Measurements from ENCODE around the gene HIPK3. TPM values are rescaled to one million over a fixed set of nuclear protein-coding genes. Genes with fewer than 3 reads are reported as not detected.

Gene HIPK3
- total and polyA plus RNA-seq, 9 of the 15 experiments (the other 6 are each of a cell fraction or from before 2014, with no cell fraction given) = 2.3 to 19.6 (median 7.5) TPM

GRCh38 chr11:33294797-33295196 is 37.6 kb downstream of the HIPK3 start (continued):
- TF ChIP-seq IRF9 (tag; IDR thresholded peaks at IDR 0.05) (peak; percentile 82), ZNF277 (CRISPR knock-in tag; IDR thresholded peaks at IDR 0.05; ENCODE audit: borderline replicate concordance) (no peak), PURB (CRISPR knock-in tag; IDR thresholded peaks at IDR 0.05; ENCODE audit: low read depth) (no peak), ETV1 (tag; conservative IDR thresholded peaks at IDR 0.05; ENCODE audit: low read depth) (0 out of 2 replicates have a peak, but pooled peaks have one; percentile 14), NR4A1 (CRISPR knock-in tag; IDR thresholded peaks at IDR 0.05) (no peak), NR4A1 (tag; IDR thresholded peaks at IDR 0.05) (peak; percentile 83; the same call in 1 of the 2 replicates), ZNF639 (CRISPR knock-in tag; conservative IDR thresholded peaks at IDR 0.05 in 1 of 2, IDR thresholded peaks at IDR 0.05 in 1 of 2) (peak in 1 of 2 experiments; percentile 56; a peak in 1 of 4 replicates), TEAD2 (tag; IDR thresholded peaks at IDR 0.05) (peak; percentile 58; the same call in 1 of the 2 replicates), MAFG (tag; conservative IDR thresholded peaks at IDR 0.05) (peak; percentile 26; the same call in 1 of the 2 replicates), ZBTB17 (CRISPR knock-in tag; IDR thresholded peaks at IDR 0.05) (0 out of 2 replicates have a peak, but pooled peaks have one; percentile 18), MYC (IDR thresholded peaks at IDR 0.05; ENCODE audit: low read depth, low read length) (no peak), MYC (CRISPR knock-in tag; IDR thresholded peaks at IDR 0.05; ENCODE audit: borderline replicate concordance, low read depth) (no peak), PTRF (tag; IDR thresholded peaks at IDR 0.05) (peak; percentile 84), KLF6 (CRISPR knock-in tag; IDR thresholded peaks at IDR 0.05; ENCODE audit: borderline replicate concordance) (peak; percentile 36; the same call in 1 of the 2 replicates), HDAC8 (tag; IDR thresholded peaks at IDR 0.05) (peak; percentile 75; the same call in 1 of the 2 replicates), ZNF740 (CRISPR knock-in tag; IDR thresholded peaks at IDR 0.05) (no peak), ZNF740 (tag; IDR thresholded peaks at IDR 0.05) (peak in 1 of 2 experiments; percentile 75; a peak in 1 of 4 replicates), GABPB2 (CRISPR knock-in tag; conservative IDR thresholded peaks at IDR 0.05) (no peak), CBFB (CRISPR knock-in tag; IDR thresholded peaks at IDR 0.05) (no peak), DNMT1 (IDR thresholded peaks at IDR 0.05) (no peak), HDAC1 (IDR thresholded peaks at IDR 0.05) (no peak), HSF4 (CRISPR knock-in tag; IDR thresholded peaks at IDR 0.05; ENCODE audit: borderline replicate concordance) (0 out of 2 replicates have a peak, but pooled peaks have one; percentile 47)
